ENCODE data around the gene DCTD. TPM values are rescaled to one million over a fixed set of nuclear protein-coding genes. Genes with fewer than 3 reads are reported as not detected.

The DCTD gene
- polyA plus RNA-seq, 1 experiment, result 151 TPM

- Histone ChIP-seq H3K4me3 (ENCODE audit: low read depth, low read length) (no peak overlapping the region), H3K27me3 (ENCODE audit: control insufficient read depth, insufficient read depth, low read length) (peaks cover 5% of the 10 kb centered on the region; the same call in 1 of the 2 replicates), H3K36me3 (ENCODE audit: control insufficient read depth, insufficient read depth, low read length) (no peaks in the 10 kb centered on the region)
- no peak for DNase-seq (ENCODE audit: low read depth)
- TF ChIP-seq CTCF (IDR thresholded peaks at IDR 0.05; ENCODE audit: insufficient read depth, low read depth, low read length), result no peak
- CTCF ChIA-PET, result no interaction called here
- POLR2A ChIA-PET, result no interaction called here
Measured at GRCh38 chr4:182845618-182846017, 71.6 kb downstream of the DCTD start.

GRCh38 chr4:182843808-182844325 lies 73.3 kb downstream of the DCTD start:
- no peak for DNase-seq (ENCODE audit: low read depth)
- CTCF ChIA-PET, result no interaction called here
- H3K27me3 ChIP-seq (ENCODE audit: control insufficient read depth, insufficient read depth, low read length), result peaks cover 5% of the 10 kb centered on the region; the same call in 1 of the 2 replicates
- TF ChIP-seq CTCF (IDR thresholded peaks at IDR 0.05; ENCODE audit: insufficient read depth, low read depth, low read length), result no peak
- no peak overlapping the region for H3K4me3 ChIP-seq (ENCODE audit: low read depth, low read length)
- POLR2A ChIA-PET, result no interaction called here
- no peaks in the 10 kb centered on the region for H3K36me3 ChIP-seq (ENCODE audit: control insufficient read depth, insufficient read depth, low read length)

- ChIA-PET POLR2A (no interaction called here), CTCF (interaction anchor here (0.6 to 0.7 kb wide), 2 partner anchors 13 to 16 kb away, joined by 3 to 4 read pairs; no protein-coding TSS in a partner anchor)
- no peak for DNase-seq (ENCODE audit: low read depth)
- Histone ChIP-seq H3K36me3 (ENCODE audit: control insufficient read depth, insufficient read depth, low read length) (no peaks in the 10 kb centered on the region), H3K4me3 (ENCODE audit: low read depth, low read length) (no peak overlapping the region), H3K27me3 (ENCODE audit: control insufficient read depth, insufficient read depth, low read length) (peaks cover 5% of the 10 kb centered on the region; the same call in 1 of the 2 replicates)
- TF ChIP-seq CTCF (IDR thresholded peaks at IDR 0.05; ENCODE audit: insufficient read depth, low read depth, low read length), result no peak
Measured at GRCh38 chr4:182842759-182843390, 74.3 kb downstream of the DCTD start.

GRCh38 chr4:182842104-182842600 lies 75.0 kb downstream of the DCTD start:
- Histone ChIP-seq H3K36me3 (ENCODE audit: control insufficient read depth, insufficient read depth, low read length) (no peaks in the 10 kb centered on the region), H3K4me3 (ENCODE audit: low read depth, low read length) (no peak overlapping the region), H3K27me3 (ENCODE audit: control insufficient read depth, insufficient read depth, low read length) (peaks cover 5% of the 10 kb centered on the region; the same call in 1 of the 2 replicates)
- CTCF ChIA-PET, result interaction anchor here (0.7 kb wide), 1 partner anchor 17 kb away, joined by 4 read pairs; no protein-coding TSS in a partner anchor
- DNase-seq (ENCODE audit: low read depth), result no peak
- POLR2A ChIA-PET, result no interaction called here
- TF ChIP-seq CTCF (IDR thresholded peaks at IDR 0.05; ENCODE audit: insufficient read depth, low read depth, low read length), result no peak

GRCh38 chr4:182840108-182840507 lies 77.1 kb downstream of the DCTD start:
- no peak for TF ChIP-seq CTCF (IDR thresholded peaks at IDR 0.05; ENCODE audit: insufficient read depth, low read depth, low read length)
- Histone ChIP-seq H3K27me3 (ENCODE audit: control insufficient read depth, insufficient read depth, low read length) (peaks cover 2% of the 10 kb centered on the region; the same call in 1 of the 2 replicates), H3K4me3 (ENCODE audit: low read depth, low read length) (no peak overlapping the region), H3K36me3 (ENCODE audit: control insufficient read depth, insufficient read depth, low read length) (no peaks in the 10 kb centered on the region)
- DNase-seq (ENCODE audit: low read depth), result no peak
- ChIA-PET POLR2A (no interaction called here), CTCF (no interaction called here)

Other genes starting within 250 kb of the DCTD start
- 32.0 and 36.8 TPM in 2 replicates for gene WWC2, start 181.9 kb upstream of the DCTD start, polyA plus RNA-seq (2011; rRNA removed)